GM18498 (cell line): Measurements from ENCODE around the gene PARP12.

Experiments
- ATAC-seq: cut with Tn5 transposase; IDR thresholded peaks from one replicate; pipeline ENCODE4 v1.9.1; 2021; ENCODE audit warnings: mild to moderate bottlenecking, moderate library complexity; ENCODE audit not compliant: unreplicated experiment

The PARP12 gene

GRCh38 chr7:140036224-140036962, 26.4 kb downstream of the PARP12 start:
- ATAC-seq, result peak; percentile 83

DNA sequence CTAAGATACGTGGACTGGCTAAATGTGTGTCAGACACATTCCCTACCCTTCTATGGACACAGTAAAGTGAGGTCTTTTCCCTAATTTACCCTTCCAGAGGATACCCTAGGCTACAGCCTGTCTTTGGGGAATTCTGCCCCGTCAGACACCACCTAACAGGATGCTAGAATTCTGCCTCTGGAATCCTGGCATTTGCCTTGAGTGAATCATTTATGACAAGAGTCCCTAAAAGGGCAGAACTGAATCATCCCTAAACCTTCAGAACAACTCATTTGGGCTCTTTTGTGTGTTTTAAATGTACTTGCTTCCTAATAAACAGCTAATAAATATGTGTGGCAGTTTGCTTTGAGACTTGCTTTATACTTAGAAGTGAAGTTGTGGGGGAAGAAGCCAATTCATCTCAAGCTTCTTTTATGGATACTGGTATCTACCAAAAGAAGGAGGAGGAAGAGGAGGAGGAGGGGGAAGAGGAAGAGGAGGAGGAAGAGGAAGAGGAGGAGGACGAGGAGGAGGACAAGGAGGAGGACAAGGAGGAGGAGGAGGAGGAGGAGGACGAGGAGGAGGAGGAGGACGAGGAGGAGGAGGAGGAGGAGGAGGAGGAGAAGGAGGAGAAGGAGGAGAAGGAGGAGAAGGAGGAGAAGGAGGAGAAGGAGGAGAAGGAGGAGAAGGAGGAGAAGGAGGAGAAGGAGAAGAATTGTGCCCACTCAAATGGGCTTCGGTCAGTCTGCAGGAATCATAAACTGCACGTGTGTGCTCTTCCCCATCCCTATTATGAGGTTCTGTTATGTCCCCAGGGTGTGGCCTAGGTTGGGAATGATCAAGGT, 27.1 kb downstream of the PARP12 start:
- ATAC-seq, result no peak

DNA sequence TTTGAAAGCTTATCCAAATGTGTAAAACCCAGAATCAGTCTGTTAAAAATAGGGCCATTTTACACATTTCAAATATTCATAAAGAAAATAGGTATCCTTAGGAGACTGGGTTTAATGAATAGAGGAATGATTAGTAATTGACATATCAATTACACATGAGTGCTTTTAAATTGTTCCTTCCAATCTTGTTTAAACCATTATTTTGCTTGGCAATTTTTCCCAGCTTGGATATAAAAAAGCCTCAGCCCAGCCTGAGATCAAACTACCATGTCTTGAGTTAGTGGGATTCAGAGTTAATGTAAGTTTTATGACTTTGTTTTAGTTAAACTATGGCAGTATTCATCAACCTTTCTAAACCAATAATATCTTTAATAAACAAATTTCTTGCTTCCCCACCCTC, 28.3 kb downstream of the PARP12 start:
- no peak for ATAC-seq

DNA sequence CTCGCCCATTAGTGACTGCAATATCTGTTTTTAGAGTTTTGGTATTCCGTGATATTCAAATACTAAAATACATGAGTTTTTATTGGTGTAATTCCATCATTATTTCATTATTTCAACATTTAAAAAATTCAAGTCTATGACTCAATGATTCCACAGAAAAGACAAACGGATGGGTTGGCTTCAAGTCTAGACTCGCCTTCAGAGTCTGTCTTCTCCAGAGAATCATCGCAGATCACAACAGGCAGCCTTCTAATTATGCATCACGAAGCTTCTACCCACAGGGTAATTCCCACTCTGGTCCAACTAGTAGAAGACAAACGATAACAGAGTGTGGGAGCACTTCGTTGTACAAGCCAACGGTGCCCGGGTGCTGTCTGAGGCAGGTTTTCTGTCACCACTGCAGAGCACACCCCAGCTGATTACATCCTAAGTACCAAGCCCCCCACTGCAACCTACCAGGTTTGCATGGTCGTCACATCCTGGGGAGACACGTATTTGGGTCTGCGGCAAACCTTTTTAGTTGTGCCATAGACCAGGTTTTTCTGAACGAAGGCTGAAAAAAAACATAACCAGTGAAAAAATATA, 28.9 kb downstream of the PARP12 start:
- ATAC-seq, result no peak

DNA sequence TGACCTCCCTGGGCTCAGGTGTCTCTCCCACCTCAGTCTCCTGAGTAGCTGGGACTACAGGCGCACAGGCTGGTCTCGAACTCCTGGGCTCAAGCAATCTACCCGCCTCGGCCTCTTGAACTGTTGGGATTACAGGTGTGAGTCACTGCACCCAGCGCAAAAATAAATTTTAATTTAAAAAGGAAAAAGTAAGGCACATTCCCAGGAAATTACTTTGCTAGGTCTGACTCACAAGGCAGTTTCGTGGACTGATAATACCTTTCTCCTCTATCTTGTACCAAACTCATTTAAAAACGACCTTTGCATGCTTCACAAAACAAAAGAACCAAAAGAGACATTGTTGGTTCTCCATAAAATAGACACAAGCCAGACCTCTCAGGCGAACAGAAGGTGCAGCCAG, 29.7 kb downstream of the PARP12 start:
- ATAC-seq, result no peak

GRCh38 chr7:140031364-140031763, 31.4 kb downstream of the PARP12 start:
- no peak for ATAC-seq

DNA sequence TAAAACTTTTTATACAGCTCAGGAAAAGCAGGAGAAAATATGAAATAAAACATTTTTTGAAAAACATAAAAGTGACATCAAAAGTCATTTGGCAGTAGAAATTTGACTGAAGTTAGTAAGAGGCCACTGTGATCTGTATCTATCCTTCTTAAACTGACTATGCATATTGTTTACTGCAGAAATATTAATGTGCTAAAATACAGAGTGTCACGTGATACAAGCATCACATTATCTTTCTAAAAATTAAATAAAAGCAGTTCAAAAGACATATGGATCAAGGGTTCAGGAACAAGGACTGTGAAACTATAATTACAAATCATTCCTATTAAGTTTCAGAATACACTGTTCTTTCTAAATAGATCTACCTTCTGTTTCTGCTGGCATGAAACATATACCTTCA, 33.7 kb downstream of the PARP12 start:
- ATAC-seq, result no peak

DNA sequence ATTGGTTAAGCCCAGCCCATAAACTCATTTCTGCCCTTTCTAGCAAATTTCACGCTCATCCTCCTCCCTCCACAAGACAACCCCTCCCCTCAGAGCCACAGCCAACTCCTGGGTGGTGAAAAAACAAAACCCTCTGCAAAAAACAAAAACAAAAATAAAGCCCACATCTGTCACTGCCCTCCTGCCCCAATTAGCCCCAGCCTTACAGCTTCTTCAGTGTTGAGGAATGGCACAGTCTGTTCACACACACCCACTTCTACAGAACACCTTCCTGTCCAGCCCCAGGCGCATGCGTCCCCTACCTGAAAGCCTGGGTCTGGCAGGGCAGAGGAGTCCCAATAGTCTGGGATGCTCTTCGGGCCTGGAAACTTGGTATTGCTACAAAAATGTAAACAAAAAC, 34.4 kb downstream of the PARP12 start:
- no peak for ATAC-seq

DNA sequence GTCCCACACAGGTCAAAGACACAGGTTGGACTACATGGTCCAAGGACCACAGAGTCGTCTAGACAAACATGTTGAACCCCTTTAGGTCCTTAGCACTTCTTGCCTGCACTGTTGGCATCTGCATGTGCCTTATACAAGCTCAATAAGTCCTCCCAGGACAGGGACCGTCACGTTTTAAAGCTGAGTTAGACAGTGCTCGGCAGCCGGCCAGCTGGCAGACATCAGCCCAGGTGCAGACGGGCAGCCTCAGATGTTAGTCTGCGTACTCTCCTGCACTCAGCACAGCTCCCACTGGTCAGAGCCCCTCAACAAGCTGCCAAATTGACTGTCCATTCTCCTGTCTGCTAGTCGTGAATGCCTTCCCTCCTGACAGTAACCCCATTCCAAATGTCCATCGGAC, 34.9 kb downstream of the PARP12 start:
- no peak for ATAC-seq

GRCh38 chr7:140026935-140027334, 35.8 kb downstream of the PARP12 start:
- ATAC-seq, result no peak

- no peak for ATAC-seq
These were observed 36.8 kb downstream of the PARP12 start for GRCh38 chr7:140025814-140026433.

GRCh38 chr7:140025241-140025640, 37.5 kb downstream of the PARP12 start:
- no peak for ATAC-seq

GRCh38 chr7:140024585-140024984, 38.2 kb downstream of the PARP12 start:
- ATAC-seq, result no peak

DNA sequence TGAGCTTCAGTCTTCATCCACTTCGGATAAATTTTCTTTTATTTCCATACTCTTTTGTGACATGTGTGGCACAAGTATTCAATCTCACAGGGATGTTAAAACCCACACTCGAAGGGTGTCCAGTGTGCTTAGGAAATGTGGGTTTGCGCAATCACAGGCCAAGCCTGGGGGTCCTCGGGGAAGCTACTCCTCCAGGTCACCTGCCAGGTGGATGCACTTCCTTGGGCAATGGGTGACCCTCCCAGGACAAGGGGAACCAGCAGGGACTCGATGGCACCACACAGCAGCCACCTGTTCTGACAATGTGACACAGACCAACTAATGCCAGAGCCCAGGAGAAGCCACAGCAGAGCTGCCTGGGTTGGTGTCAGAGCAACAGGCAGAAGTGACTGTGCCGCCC, 39.0 kb downstream of the PARP12 start:
- no peak for ATAC-seq

DNA sequence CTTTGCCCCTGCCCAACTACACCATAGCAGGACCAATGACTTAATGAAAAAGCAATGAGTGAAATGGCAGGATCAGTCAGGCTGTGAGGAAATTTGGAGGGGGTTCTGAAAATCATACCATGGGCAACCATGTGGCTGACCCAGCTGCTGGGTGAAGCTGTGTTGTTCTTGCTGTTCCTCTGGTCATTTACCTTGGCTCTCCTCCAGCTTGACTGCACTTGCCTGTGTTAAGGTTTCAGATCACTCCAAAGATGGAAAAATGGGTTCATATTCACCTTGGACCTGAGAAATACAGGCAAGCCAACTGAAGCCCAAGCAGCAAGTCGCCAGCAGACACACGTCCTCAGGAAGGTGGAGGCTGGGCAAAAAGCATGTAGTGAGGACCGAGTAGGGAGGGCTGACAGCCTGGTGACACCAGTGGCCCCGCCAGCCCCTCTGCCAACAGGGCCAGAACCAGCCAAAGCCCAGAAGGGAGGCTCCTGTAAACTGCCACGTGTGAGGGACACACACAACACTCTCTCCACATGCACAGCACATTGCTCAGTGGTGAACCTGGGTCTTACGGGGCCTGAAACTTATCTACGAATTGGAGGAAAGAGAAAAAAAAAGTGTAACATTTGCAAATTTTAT, 40.1 kb downstream of the PARP12 start:
- no peak for ATAC-seq

DNA sequence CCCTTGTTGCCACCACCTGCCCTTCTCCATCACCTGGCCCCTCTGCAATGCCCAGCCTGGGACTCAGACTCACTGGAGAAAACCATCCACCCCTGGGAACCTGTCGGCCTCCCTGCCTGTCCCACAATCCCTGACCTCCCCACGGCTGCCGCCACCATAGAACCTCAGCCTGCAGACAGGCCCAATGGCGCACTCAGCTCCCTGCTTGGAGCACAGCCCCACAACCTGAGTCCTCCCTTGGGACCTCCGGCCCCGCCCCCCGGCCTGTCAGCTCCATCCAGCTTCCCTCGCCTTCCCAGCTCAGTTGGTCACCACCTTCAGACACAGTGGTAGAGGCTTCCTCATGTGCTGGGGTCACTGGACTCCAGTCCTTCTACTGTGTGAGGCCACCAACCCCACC, 41.1 kb downstream of the PARP12 start:
- ATAC-seq, result no peak

DNA sequence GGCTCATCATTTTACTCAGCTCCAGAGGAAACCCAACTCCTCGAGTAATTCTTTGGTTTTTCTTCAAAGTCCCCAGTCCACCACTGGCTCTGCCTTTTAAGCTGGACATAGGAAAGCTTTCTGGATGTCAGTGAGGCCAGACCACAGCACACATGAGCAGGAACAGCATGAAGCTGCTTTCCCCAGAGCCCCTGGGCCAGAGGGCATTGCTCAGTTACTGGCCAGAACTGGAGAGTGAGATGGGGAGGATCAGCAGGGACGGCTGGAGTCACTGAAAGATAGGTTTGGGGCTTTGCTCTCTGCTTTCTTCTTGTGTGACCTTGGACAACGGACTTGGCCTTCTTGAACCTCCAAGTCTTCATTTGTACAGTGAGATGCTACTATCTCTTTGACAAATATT, 43.1 kb downstream of the PARP12 start:
- ATAC-seq, result no peak

GRCh38 chr7:140019172-140019571, 43.6 kb downstream of the PARP12 start:
- no peak for ATAC-seq

DNA sequence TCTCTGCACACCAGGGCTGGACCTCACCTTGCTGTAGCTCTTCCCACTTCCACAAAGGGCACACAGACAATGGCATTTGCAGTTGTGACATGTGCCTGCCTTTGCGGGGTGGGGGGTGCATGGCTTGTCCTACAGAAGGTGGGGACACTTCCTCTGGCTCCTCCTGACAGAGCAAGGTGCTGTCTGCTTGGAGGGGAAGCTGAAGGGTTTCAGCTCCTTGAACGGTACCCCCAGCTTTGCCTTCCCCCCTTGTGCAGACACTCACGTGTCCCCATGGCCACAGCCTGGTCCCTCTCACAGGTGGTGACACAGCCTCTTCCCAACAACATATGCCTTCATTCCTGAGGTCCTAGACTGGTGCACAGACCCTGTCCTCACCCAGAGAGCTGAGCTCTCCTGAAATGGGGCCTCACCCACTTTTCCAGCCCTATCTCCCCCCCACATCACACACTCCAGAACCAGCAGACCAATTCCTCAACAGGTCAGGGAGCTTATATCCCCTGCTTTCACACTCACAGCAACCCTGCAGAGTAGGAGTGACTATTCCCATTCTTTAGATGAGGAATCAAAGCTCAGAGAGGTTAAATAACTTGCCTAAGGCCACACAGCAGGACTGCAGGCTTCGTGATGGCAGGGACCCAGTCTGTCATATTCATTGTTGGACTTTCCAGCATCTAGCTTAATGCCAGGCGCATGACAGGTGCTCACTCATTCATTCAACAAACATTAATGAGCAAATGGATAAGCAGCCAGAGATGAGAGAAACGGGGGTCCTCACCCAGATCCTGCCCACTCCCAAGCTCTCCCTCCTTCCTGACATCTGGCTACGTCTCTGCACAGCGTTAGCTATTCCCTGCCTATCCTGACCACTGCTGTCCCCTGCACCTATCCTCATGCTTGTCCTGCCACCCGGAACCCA, 44.4 kb downstream of the PARP12 start:
- no peak for ATAC-seq

DNA sequence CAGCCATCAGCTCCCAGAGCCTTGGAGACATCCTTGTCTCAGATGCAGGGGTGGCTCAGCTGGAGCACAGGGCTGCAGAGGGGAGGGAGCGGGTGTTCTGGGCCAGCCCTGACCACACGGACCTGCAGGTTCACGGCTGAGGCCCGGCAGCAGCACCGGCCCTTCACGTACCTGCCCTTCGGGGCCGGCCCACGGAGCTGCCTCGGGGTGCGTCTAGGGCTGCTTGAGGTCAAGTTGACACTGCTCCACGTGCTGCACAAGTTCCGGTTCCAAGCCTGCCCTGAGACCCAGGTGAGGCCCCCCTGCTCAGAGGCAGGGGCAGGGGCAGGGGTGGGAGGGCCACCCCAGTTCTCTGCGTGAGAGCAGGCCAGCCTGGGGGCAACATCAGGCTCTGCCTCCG, 45.2 kb downstream of the PARP12 start:
- no peak for ATAC-seq
